Omental fat pad (tissue), 4 donors: Measurements from ENCODE around the gene CMYA5. TPM values are rescaled to one million over a fixed set of nuclear protein-coding genes. Genes with fewer than 3 reads are reported as not detected.

Experiments used
- ATAC-seq: fragments of 150-250 bp; one replicate; pipeline ENCODE4 v1.9.1; 2016; ENCODE audit warnings: mild to moderate bottlenecking, moderate library complexity; ENCODE audit not compliant: low FRiP score
- DNase-seq: peaks from one replicate; pipeline ENCODE4 v3.0.0-alpha.2; 2019; ENCODE audit warnings: low spot score
- CTCF ChIP-seq, 3 donors: fragments of 450-650 bp; IDR thresholded peaks; one replicate each; pipeline ENCODE4 v1.5.1; 2016 to 2017; ENCODE audit warnings: antibody characterized with exemption in 3 of 3, mild to moderate bottlenecking in 3 of 3, moderate library complexity in 2 of 3
- total RNA-seq, 4 donors: library from RNA; depleted of rRNA; stranded (reverse); fragments of >200 nt; gene quantifications; one replicate each; pipeline ENCODE4 v1.1.0, GENCODE V29; 2016

The CMYA5 gene
- total RNA-seq, 4 donors from 2014 or later, result 4.2 to 21.0 (median 6.3) TPM

- ATAC-seq, result no peak
- DNase-seq, result no peak
- TF ChIP-seq CTCF (IDR thresholded peaks at IDR 0.05), result no peak
These were observed 152.6 kb downstream of the CMYA5 start for GRCh38 chr5:79842006-79842881.

- TF ChIP-seq CTCF (IDR thresholded peaks at IDR 0.05), result no peak
- ATAC-seq (no peak), DNase-seq (no peak)
These were observed 153.4 kb downstream of the CMYA5 start for GRCh38 chr5:79842991-79843390.

- DNase-seq (no peak), ATAC-seq (no peak)
- no peak for TF ChIP-seq CTCF (IDR thresholded peaks at IDR 0.05)
These were observed 154.1 kb downstream of the CMYA5 start for GRCh38 chr5:79843450-79844388.

- no peak for ATAC-seq
- DNase-seq, result no peak
- TF ChIP-seq CTCF (IDR thresholded peaks at IDR 0.05), result no peak
These were observed 154.9 kb downstream of the CMYA5 start for GRCh38 chr5:79844571-79844970.

- no peak for ATAC-seq
- TF ChIP-seq CTCF (IDR thresholded peaks at IDR 0.05), result no peak
- no peak for DNase-seq
These were observed 156.0 kb downstream of the CMYA5 start for GRCh38 chr5:79845448-79846197.

- TF ChIP-seq CTCF (IDR thresholded peaks at IDR 0.05), result no peak
- ATAC-seq (no peak), DNase-seq (no peak)
These were observed 156.5 kb downstream of the CMYA5 start for GRCh38 chr5:79846198-79846521.
